Left lung (tissue), 10 donors: ENCODE data around the gene AVL9. TPM values are rescaled to one million over a fixed set of nuclear protein-coding genes. Genes with fewer than 3 reads are reported as not detected.
"Not testable (repeated sequence)": the region's sequence is repeated elsewhere in the genome, so short reads cannot be mapped to it uniquely, and the experiment has no call there.

Experiments
- ATAC-seq: fragments of 200-7000 bp; cut with Tn5 transposase; one replicate; pipeline ENCODE4 v1.9.1; 2020; ENCODE audit warnings: moderate library complexity
- DNase-seq, 4 donors: peaks; one replicate each; pipeline ENCODE4 v3.0.0-alpha.2; 2013 to 2020
- H3K27ac ChIP-seq, 2 donors: fragments of 200-600 bp; sonication (generic) in 1 of 2; one replicate each; pipeline versions ENCODE4 v1.5.0 to v1.8.0; 2020 to 2021
- H3K27me3 ChIP-seq, 2 donors: fragments of 200-600 bp; sonication (generic) in 1 of 2; one replicate each; pipeline versions ENCODE4 v1.5.0 to v1.8.0; 2020 to 2021
- H3K36me3 ChIP-seq, 2 donors: fragments of 200-600 bp; sonication (generic) in 1 of 2; one replicate each; pipeline versions ENCODE4 v1.5.0 to v1.8.0; 2020 to 2021
- H3K4me1 ChIP-seq, 2 donors: fragments of 200-600 bp; one replicate each; pipeline ENCODE4 v1.8.0; 2021
- H3K4me3 ChIP-seq, 2 donors: fragments of 200-600 bp; sonication (generic) in 1 of 2; one replicate each; pipeline versions ENCODE4 v1.5.0 to v1.8.0; 2020 to 2021; ENCODE audit warnings: mild to moderate bottlenecking in 1 of 2
- H3K9me3 ChIP-seq, 2 donors: fragments of 200-600 bp; sonication (generic) in 1 of 2; one replicate each; pipeline versions ENCODE4 v1.5.0 to v1.8.0; 2020 to 2021
- intact Hi-C, 2 donors: fragments of 100-400 bp; cut with DNase I; formaldehyde crosslinking; loops; one replicate each; pipeline versions ENCODE4 v1.11.2 to v1.14.2; 2022
- polyA plus RNA-seq, 6 donors: library from polyadenylated mRNA; unstranded; fragments of 120-200 nt; gene quantifications; one replicate each; pipeline ENCODE4 v1.2.1, GENCODE V29; 2013; ENCODE audit not compliant: insufficient read length in 6 of 6
- total RNA-seq, 2 donors: library from RNA; stranded (reverse); fragmentation: NEBNext Ultra II Directional; extraction: Animal tissue kit (Norgen Biotek cat#: 25700); gene quantifications; one replicate each; pipeline ENCODE4 v1.2.1, GENCODE V29; 2021
- TF ChIP-seq, protein P1 (sequence below), 2 donors: fragments of 200-600 bp; sonication (generic) in 1 of 2; IDR thresholded peaks; one replicate each; pipeline versions ENCODE4 v1.5.0 to v1.8.0; 2021; ENCODE audit warnings: antibody characterized with exemption in 2 of 2
- donor health status: DM: no; HTN: yes; CAD: no.
- donor health status: DM: no; HTN: no; CAD: no.

The AVL9 gene
- total and polyA plus RNA-seq, 8 donors, result 27.6 to 44.2 (median 30.8) TPM

DNA sequence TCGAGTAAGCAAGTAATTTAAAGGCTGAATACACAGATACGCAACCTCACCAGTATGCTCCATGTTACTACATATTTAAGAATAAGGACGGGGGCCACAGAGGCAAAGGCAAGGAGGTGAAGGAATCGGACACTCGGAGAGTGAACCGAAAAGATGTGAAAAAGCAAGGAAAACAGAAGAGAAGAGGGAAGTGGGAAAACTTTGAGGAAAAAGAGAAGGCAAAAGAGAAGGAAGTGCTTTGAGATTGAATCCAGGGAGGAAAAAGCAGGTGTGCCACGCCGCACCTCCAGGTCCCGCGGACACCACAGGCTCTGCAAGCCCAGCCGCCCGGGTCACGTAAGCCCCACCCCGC lies 367 bp upstream of the AVL9 start:
- intact Hi-C loops, result no loop called here

DNA sequence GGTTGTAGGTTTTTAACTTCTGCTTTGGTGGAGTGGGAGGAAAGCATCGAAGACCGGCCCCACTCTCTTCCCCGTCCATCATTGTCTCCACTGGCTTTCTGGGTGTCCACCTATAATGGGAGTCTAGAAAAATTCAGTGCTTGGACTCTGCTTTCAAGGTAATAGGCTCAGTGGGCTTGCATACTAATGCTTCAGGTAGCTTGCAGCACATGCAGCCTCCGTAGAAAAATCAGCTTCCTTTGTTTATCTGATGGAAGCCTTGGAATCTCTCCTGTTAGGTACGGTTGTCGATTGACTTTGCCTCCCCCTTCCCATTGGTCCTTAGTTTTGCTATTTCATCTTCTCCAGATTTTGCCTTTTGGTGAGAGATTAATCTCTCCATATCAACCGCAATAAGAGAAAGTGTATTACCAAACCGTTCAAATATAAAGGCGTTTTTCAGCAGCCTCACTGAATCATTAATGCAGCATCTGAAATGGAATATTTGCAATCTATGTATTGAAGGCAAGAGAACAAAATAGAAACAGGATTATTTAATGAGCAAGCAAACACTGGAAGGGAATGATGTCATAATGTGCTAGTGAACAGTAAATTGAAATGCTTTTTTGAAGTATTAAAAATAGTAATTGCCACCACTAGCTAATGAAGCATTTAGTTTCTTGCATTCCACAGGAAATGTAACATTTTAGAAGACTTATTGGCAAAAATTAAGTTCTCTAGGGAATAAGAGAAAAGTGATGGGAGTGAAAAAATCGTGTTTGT lies 944 bp downstream of the AVL9 start:
- H3K4me1 ChIP-seq, result peaks cover 8 to 41% of the 10 kb centered on the region in 2 donors
- H3K36me3 ChIP-seq, result no peaks in the 10 kb centered on the region
- DNase-seq (no peak), ATAC-seq (no peak)
- H3K9me3 ChIP-seq, result no peaks in the 10 kb centered on the region
- intact Hi-C loops, result no loop called here
- no peaks in the 10 kb centered on the region for H3K27me3 ChIP-seq
- TF ChIP-seq, protein P1, sequence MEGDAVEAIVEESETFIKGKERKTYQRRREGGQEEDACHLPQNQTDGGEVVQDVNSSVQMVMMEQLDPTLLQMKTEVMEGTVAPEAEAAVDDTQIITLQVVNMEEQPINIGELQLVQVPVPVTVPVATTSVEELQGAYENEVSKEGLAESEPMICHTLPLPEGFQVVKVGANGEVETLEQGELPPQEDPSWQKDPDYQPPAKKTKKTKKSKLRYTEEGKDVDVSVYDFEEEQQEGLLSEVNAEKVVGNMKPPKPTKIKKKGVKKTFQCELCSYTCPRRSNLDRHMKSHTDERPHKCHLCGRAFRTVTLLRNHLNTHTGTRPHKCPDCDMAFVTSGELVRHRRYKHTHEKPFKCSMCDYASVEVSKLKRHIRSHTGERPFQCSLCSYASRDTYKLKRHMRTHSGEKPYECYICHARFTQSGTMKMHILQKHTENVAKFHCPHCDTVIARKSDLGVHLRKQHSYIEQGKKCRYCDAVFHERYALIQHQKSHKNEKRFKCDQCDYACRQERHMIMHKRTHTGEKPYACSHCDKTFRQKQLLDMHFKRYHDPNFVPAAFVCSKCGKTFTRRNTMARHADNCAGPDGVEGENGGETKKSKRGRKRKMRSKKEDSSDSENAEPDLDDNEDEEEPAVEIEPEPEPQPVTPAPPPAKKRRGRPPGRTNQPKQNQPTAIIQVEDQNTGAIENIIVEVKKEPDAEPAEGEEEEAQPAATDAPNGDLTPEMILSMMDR (IDR thresholded peaks at IDR 0.05), result no peak
- H3K4me3 ChIP-seq, result peak overlapping the region; percentile 89 to 98
- H3K27ac ChIP-seq, result peak overlapping the region; percentile 94 to 98

More for the DNA sequence above, 367 bp upstream of the AVL9 start:
- peak; percentile 7 for ATAC-seq
- Histone ChIP-seq H3K36me3 (no peaks in the 10 kb centered on the region), H3K27ac (peak overlapping the region; percentile 78 to 98), H3K27me3 (no peaks in the 10 kb centered on the region), H3K4me1 (peaks cover 0 to 31% of the 10 kb centered on the region in 2 donors), H3K4me3 (peak overlapping the region; percentile 53 to 89), H3K9me3 (no peaks in the 10 kb centered on the region)
- no peak for DNase-seq
- TF ChIP-seq, protein P1 (IDR thresholded peaks at IDR 0.05), result no peak

DNA sequence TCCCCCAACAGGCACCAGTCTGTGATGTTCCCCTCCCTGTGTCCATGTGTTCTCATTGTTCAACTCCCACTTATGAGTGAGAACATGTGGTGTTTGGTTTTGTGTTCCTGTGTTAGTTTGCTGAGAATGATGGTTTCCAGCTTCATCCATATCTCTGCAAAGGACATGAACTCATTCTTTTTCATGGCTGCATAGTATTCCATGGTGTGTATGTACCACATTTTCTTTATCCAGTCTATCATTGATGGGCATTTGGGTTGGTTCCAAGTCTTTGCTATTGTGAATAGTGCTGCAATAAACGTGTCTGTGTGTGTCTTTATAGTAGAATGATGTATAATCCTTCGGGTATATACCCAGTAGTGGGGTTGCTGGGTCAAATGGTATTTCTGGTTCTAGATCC lies 4.5 kb downstream of the AVL9 start:
- H3K4me3 ChIP-seq, intact Hi-C loops, H3K9me3 ChIP-seq, H3K27ac ChIP-seq, H3K27me3 ChIP-seq, DNase-seq, H3K36me3 ChIP-seq, ATAC-seq: not testable (repeated sequence)
- peaks cover 17 to 50% of the 10 kb centered on the region in 2 donors for H3K4me1 ChIP-seq

DNA sequence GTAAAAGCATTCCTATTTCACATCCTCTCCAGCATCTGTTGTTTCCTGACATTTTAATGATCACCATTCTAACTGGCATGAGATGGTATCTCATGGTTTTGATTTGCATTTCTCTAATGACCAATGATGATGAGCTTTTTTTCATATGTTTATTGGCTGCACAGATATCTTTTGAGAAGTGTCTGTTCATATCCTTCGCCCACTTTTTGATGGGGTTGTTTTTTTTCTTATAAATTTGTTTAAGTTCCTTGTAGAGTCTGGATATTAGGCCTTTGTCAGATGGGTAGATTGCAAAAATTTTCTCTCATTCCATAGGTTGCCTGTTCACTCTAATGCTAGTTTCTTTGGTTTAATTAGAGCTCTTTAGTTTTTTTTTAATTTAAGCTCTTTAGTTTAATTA lies 4.9 kb downstream of the AVL9 start:
- H3K27me3 ChIP-seq, DNase-seq, H3K4me3 ChIP-seq, ATAC-seq, intact Hi-C loops, H3K36me3 ChIP-seq, H3K9me3 ChIP-seq: not testable (repeated sequence)
- Histone ChIP-seq H3K4me1 (peaks cover 17 to 50% of the 10 kb centered on the region in 2 donors), H3K27ac (peak overlapping the region in 1 of 2 donors; percentile 78)

DNA sequence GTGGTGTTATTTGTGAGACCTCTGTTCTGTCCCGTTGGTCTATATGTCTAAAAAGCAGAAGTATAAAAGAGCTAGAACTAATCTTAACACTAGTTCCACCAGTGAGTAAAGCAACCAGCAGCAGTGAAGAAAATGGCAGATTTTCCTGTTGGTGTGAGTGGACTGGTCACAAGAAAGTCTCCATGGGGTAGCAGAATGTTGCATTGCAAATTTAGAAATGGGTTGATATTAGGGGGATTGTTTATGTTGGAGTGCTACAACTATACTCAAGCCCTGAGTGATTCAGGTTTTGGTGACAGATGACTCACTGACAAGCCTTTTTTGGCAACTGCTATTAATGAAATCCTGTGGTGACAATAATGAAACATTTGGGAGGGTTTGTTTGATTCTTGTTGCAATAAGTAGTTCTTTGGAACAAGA lies 5.6 kb downstream of the AVL9 start:
- H3K27me3 ChIP-seq, result no peaks in the 10 kb centered on the region
- H3K4me3 ChIP-seq, result no peak overlapping the region
- no peaks in the 10 kb centered on the region for H3K9me3 ChIP-seq
- peak; percentile 65 for ATAC-seq
- TF ChIP-seq, protein P1 (IDR thresholded peaks at IDR 0.05), result no peak
- peak overlapping the region in 1 of 2 donors; percentile 78 for H3K27ac ChIP-seq
- peaks cover 17 to 55% of the 10 kb centered on the region in 2 donors for H3K4me1 ChIP-seq
- no peak for DNase-seq
- intact Hi-C loops, result no loop called here
- no peaks in the 10 kb centered on the region for H3K36me3 ChIP-seq

DNA sequence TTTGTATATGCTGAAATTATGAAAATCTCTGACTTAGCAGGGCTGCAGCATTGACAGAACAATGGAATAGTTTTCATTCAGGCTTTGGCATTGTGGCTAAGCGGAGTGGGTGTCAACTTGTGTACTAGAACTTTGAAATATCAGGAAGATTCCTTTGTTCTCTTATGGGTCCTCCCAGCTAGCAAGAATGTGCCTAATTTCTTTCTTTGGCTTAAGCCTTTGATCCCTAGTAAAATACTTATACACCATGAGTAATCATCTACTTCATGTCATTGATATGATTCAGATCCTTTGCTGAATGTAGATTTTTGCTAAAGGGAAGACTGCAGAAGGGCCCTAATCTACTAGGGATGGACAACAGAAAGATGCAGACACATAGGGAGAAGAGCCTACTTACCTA lies 6.2 kb downstream of the AVL9 start:
- ATAC-seq (peak; percentile 42), DNase-seq (no peak)
- no peaks in the 10 kb centered on the region for H3K9me3 ChIP-seq
- H3K36me3 ChIP-seq, result no peaks in the 10 kb centered on the region
- TF ChIP-seq, protein P1 (IDR thresholded peaks at IDR 0.05), result no peak
- peak overlapping the region in 1 of 2 donors; percentile 78 for H3K27ac ChIP-seq
- peaks cover 17 to 59% of the 10 kb centered on the region in 2 donors for H3K4me1 ChIP-seq
- no peak overlapping the region for H3K4me3 ChIP-seq
- intact Hi-C loops, result no loop called here
- H3K27me3 ChIP-seq, result no peaks in the 10 kb centered on the region
